ENCODE measurements around the gene CPHXL2.

The CPHXL2 gene

GRCh38 chr16:75644240-75645012 lies 32.4 kb downstream of the CPHXL2 start:
- no peak for DNase-seq

GRCh38 chr16:75640598-75640997 lies 36.2 kb downstream of the CPHXL2 start:
- no peak for DNase-seq

GRCh38 chr16:75635036-75635435 lies 41.8 kb downstream of the CPHXL2 start:
- no peak for DNase-seq

GRCh38 chr16:75632857-75633256 lies 44.0 kb downstream of the CPHXL2 start:
- DNase-seq, result no peak

GRCh38 chr16:75630052-75630451 lies 46.8 kb downstream of the CPHXL2 start:
- DNase-seq, result no peak

GRCh38 chr16:75629132-75629531 lies 47.7 kb downstream of the CPHXL2 start:
- no peak for DNase-seq

- DNase-seq, result no peak
These were observed 48.5 kb downstream of the CPHXL2 start for GRCh38 chr16:75628351-75628750.

GRCh38 chr16:75627851-75628250 lies 49.0 kb downstream of the CPHXL2 start:
- no peak for DNase-seq

GRCh38 chr16:75626806-75627205 lies 50.0 kb downstream of the CPHXL2 start:
- no peak for DNase-seq

- no peak for DNase-seq
These were observed 51.9 kb downstream of the CPHXL2 start for GRCh38 chr16:75624921-75625334.

- peak; percentile 64 to 99 (median 93) for DNase-seq
These were observed 53.8 kb downstream of the CPHXL2 start, which contains the start of gene ADAT1 for GRCh38 chr16:75622761-75623605. Gene ADAT1 (minus strand): TSS chr16:75623281. CDS start chr16:75620799, 2,482 bp downstream.

- no peak for DNase-seq
These were observed 55.7 kb downstream of the CPHXL2 start for GRCh38 chr16:75621170-75621477.

GRCh38 chr16:75620326-75621169 lies 56.3 kb downstream of the CPHXL2 start:
- no peak for DNase-seq

GRCh38 chr16:75618780-75619179 lies 58.0 kb downstream of the CPHXL2 start:
- no peak for DNase-seq

- no peak for DNase-seq
These were observed 59.7 kb downstream of the CPHXL2 start for GRCh38 chr16:75617121-75617520.

GRCh38 chr16:75616521-75617010 lies 60.2 kb downstream of the CPHXL2 start:
- no peak for DNase-seq

GRCh38 chr16:75615619-75616018 lies 61.2 kb downstream of the CPHXL2 start:
- no peak for DNase-seq

- DNase-seq, result no peak
These were observed 62.5 kb downstream of the CPHXL2 start for GRCh38 chr16:75614066-75614897.
